Spleen (tissue), 11 donors: Measurements from ENCODE around the gene E4F1. TPM values are rescaled to one million over a fixed set of nuclear protein-coding genes. Genes with fewer than 3 reads are reported as not detected.

ENCODE experiments used
- DNase-seq: peaks from one replicate; pipeline ENCODE4 v3.0.0-alpha.2; 2020
- H3K27ac ChIP-seq, 8 donors: fragments of 200-600 bp; sonication (generic) in 7 of 8; 1 replicate in 4 of 8; 2 replicates in 4 of 8; pipeline versions ENCODE4 v1.5.0 to v1.8.0; 2016 to 2021; ENCODE audit warnings: inconsistent platforms in 4 of 8, mild to moderate bottlenecking in 4 of 8, moderate library complexity in 1 of 8
- H3K27me3 ChIP-seq, 7 donors: fragments of 200-600 bp; sonication (generic) in 6 of 7; replicated peaks in 1 of 7; 1 replicate in 4 of 7; 2 replicates in 3 of 7; pipeline versions ENCODE4 v1.5.0 to v1.8.0; 2016 to 2021; ENCODE audit warnings: inconsistent platforms in 3 of 7, mild to moderate bottlenecking in 1 of 7
- H3K36me3 ChIP-seq, 6 donors: fragments of 200-600 bp; sonication (generic) in 5 of 6; 1 replicate in 4 of 6; 2 replicates in 2 of 6; pipeline versions ENCODE4 v1.5.0 to v1.8.0; 2016 to 2021; ENCODE audit warnings: inconsistent platforms in 2 of 6
- H3K4me1 ChIP-seq, 6 donors: fragments of 200-600 bp; sonication (generic) in 5 of 6; 1 replicate in 3 of 6; 2 replicates in 3 of 6; pipeline versions ENCODE4 v1.5.0 to v1.8.0; 2016 to 2021; ENCODE audit warnings: inconsistent platforms in 3 of 6
- H3K4me3 ChIP-seq, 8 donors: fragments of 200-600 bp; sonication (generic) in 7 of 8; 1 replicate in 4 of 8; 2 replicates in 4 of 8; pipeline versions ENCODE4 v1.5.0 to v1.8.0; 2016 to 2021; ENCODE audit warnings: inconsistent platforms in 4 of 8, mild to moderate bottlenecking in 4 of 8, moderate library complexity in 2 of 8
- H3K9me3 ChIP-seq, 8 donors: fragments of 200-600 bp; sonication (generic) in 7 of 8; 1 replicate in 4 of 8; 2 replicates in 4 of 8; pipeline versions ENCODE4 v1.5.0 to v1.8.0; 2016 to 2021; ENCODE audit warnings: inconsistent platforms in 4 of 8
- POLR2A ChIP-seq, 3 donors: fragments of 450-650 bp; IDR thresholded peaks; one replicate each; pipeline ENCODE4 v1.5.1; 2017; ENCODE audit warnings: antibody characterized with exemption in 3 of 3, mild to moderate bottlenecking in 1 of 3
- POLR2AphosphoS5 ChIP-seq, 3 donors: sonication (generic); formaldehyde crosslinking; IDR thresholded peaks; one replicate each; pipeline ENCODE4 v1.5.1; 2017; ENCODE audit warnings: antibody characterized with exemption in 3 of 3
- WGBS, 5 donors: extraction: QIAGEN DNeasy Blood & Tissue Kit in 3 of 5; methylation state at CpG; one replicate each; pipeline versions ENCODE4 v1.1.5 to v1.1.7; 2013 to 2018; 5-methylcytosine and 5-hydroxymethylcytosine counted together
- intact Hi-C: fragments of 100-400 bp; cut with DNase I; formaldehyde crosslinking; loops from one replicate; pipeline ENCODE4 v1.15.0; 2023; ENCODE audit warnings: low total_unique reads
- polyA plus RNA-seq, 3 donors: library from polyadenylated mRNA; stranded (reverse); fragments of 200-250 nt; gene quantifications; one replicate each; pipeline ENCODE4 v1.2.1, GENCODE V29; 2013
- total RNA-seq, 7 donors: library from RNA; depleted of rRNA in 3 of 7; stranded (reverse); fragments of >200 nt in 3 of 7; fragmentation: NEBNext Ultra II Directional in 4 of 7; extraction: Animal tissue kit (Norgen Biotek cat#: 25700) in 4 of 7; gene quantifications; one replicate each; pipeline versions ENCODE4 v1.1.0 to v1.2.1, GENCODE V29; 2016 to 2021
- TF ChIP-seq, protein P1 (sequence below), 11 experiments: fragments of 200-600 bp in 7 of 11; fragments of 450-650 bp in 4 of 11; sonication (generic) in 4 of 11; IDR thresholded peaks in 8 of 11; conservative IDR thresholded peaks in 3 of 11; 1 replicate in 7 of 11; 2 replicates in 4 of 11; pipeline versions ENCODE4 v1.4.0 to v1.8.0; 2016 to 2021; ENCODE audit warnings: antibody characterized with exemption in 11 of 11, inconsistent platforms in 4 of 11, mild to moderate bottlenecking in 1 of 11
- donor health status: healthy with polysubstance abuse.
- donor health status: DM: no; HTN: no; CAD: no; lungs with moderate emphysema.
- donor health status: DM: no; HTN: no; CAD: no.
- donor health status: Bipolar disorder and iron deficiency.
- donor health status: healthy.
- donor health status: DM: no; HTN: no; CAD: no.
- donor health status: DM: yes; HTN: yes; CAD: no.

E4F1 gene
- total and polyA plus RNA-seq, 10 donors: 20.8 to 41.4 (median 29.1) TPM

DNA sequence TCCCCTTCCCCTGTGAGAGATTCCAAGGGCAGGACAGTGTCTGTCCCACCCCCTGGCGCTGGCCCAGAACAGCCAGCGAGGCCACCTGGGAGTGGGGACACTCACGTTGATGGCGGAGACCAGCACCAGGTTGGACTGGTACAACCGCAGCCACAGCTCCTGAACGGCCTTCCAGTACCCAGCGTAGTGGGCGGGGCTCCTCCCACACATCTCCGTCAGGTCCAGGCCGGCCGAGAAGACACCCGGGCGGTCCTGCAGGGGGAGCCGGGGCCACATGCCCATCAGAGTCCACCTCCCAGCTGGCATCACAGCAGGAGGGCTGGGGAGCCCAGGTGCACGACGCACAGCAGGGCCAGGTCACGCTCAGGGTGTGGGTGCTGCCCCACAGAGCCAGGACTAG, 20.9 kb downstream of the E4F1 start:
- Histone ChIP-seq H3K27ac (no peak overlapping the region), H3K36me3 (peaks cover 0 to 78% (median 46%) of the 10 kb centered on the region in 6 donors), H3K4me3 (no peak overlapping the region), H3K9me3 (no peaks in the 10 kb centered on the region), H3K27me3 (no peaks in the 10 kb centered on the region), H3K4me1 (peaks cover 0 to 21% (median under 1%) of the 10 kb centered on the region in 6 donors)
- 85 to 90% (median 88%) methylated on average over 9 to 17 of the region's 17 CpGs for WGBS, 5 donors
- DNase-seq: no peak
- intact Hi-C loops: no loop called here
- TF ChIP-seq POLR2AphosphoS5 (IDR thresholded peaks at IDR 0.05): no peak
- no peak for TF ChIP-seq POLR2A (IDR thresholded peaks at IDR 0.05)
- TF ChIP-seq, protein P1, sequence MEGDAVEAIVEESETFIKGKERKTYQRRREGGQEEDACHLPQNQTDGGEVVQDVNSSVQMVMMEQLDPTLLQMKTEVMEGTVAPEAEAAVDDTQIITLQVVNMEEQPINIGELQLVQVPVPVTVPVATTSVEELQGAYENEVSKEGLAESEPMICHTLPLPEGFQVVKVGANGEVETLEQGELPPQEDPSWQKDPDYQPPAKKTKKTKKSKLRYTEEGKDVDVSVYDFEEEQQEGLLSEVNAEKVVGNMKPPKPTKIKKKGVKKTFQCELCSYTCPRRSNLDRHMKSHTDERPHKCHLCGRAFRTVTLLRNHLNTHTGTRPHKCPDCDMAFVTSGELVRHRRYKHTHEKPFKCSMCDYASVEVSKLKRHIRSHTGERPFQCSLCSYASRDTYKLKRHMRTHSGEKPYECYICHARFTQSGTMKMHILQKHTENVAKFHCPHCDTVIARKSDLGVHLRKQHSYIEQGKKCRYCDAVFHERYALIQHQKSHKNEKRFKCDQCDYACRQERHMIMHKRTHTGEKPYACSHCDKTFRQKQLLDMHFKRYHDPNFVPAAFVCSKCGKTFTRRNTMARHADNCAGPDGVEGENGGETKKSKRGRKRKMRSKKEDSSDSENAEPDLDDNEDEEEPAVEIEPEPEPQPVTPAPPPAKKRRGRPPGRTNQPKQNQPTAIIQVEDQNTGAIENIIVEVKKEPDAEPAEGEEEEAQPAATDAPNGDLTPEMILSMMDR (IDR thresholded peaks at IDR 0.05 in 8 of 11, conservative IDR thresholded peaks at IDR 0.05 in 3 of 11): no peak

DNA sequence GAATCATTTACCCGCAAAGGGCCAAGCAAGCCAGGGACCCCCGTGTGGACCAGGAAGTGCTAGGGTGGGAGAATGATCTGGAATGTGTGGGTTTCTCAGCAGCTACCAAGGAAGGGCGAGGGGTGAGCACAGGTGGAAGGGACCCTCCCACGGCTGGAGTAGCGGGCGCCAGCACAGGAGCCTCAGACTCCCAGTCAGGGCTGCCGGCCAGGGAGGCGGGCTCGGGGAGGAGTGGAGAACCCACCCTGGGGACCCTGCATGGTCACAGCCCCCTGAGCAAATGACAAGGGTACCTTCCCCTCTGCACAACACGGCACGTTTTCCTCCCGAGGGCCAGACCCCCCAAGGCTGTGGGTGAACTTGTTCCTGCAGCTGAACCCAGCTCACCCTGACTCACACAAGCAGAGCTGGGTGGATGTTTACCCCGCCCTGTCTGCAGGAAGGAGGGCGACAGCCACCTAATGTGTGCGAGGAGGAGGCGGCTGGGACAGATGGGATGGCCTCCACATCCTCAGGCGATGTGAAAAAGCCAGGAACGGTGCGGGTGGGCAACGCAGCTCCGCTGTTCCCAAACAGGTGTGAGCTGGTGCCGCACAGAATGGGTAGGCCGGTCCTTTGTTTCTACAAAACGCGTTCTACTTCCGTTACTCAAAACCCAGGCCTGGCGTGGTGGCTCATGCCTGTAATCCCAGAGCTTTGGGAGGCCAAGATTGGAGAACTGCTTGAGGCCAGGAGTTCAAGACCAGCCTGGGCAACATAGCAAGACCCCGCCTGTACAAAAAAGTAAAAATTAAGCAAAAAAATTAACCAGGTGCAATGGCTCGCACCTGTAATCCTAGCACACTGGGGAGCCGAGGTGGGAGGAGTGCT, 21.8 kb downstream of the E4F1 start:
- DNase-seq: no peak
- TF ChIP-seq, protein P1 (IDR thresholded peaks at IDR 0.05 in 8 of 11, conservative IDR thresholded peaks at IDR 0.05 in 3 of 11): no peak
- TF ChIP-seq POLR2A (IDR thresholded peaks at IDR 0.05): no peak
- TF ChIP-seq POLR2AphosphoS5 (IDR thresholded peaks at IDR 0.05): no peak
- Histone ChIP-seq H3K27ac (no peak overlapping the region), H3K9me3 (no peaks in the 10 kb centered on the region), H3K27me3 (no peaks in the 10 kb centered on the region), H3K4me3 (no peak overlapping the region), H3K36me3 (peaks cover 0 to 70% (median 46%) of the 10 kb centered on the region in 6 donors), H3K4me1 (peaks cover 2 to 29% (median 7%) of the 10 kb centered on the region in 6 donors)
- intact Hi-C loops: no loop called here
- WGBS, 5 donors: 93 to 96% (median 94%) methylated on average over 30 of the region's 30 CpGs

DNA sequence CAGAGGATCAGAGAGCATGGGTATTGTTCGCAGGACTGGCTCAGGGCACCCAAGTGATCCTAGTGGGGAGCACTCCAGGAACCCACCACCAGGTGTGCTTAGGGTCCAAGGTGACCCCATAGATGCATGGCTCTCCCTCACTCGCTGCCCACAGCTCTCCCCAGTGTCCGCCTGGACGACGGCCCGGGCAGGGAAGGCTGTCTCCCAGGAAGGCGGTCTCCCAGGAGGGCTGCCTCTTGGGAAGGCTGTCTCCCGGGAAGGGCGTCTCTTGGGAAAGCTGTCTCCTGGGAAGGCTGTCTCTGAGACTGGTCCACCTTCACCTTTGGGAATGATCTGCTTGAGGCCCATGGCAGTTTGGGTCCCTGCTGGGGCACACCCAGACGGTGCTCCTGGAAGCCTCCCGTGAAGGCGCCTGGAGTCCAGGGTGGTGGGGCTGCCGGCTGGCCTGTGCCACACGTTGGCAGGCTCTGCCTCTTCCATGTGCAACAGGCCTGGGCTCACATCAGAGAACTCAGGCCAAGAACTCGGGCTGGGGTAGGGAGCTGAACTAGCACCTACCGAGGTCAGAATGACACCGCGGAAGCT, 23.0 kb downstream of the E4F1 start:
- no peaks in the 10 kb centered on the region for H3K27me3 ChIP-seq
- H3K36me3 ChIP-seq: peaks cover 0 to 57% (median 44%) of the 10 kb centered on the region in 6 donors
- intact Hi-C loops: no loop called here
- H3K27ac ChIP-seq: no peak overlapping the region
- no peak for DNase-seq
- peaks cover 9 to 38% (median 15%) of the 10 kb centered on the region in 6 donors for H3K4me1 ChIP-seq
- H3K9me3 ChIP-seq: no peaks in the 10 kb centered on the region
- TF ChIP-seq POLR2A (IDR thresholded peaks at IDR 0.05) (no peak), POLR2AphosphoS5 (IDR thresholded peaks at IDR 0.05) (no peak)
- TF ChIP-seq, protein P1 (IDR thresholded peaks at IDR 0.05 in 8 of 11, conservative IDR thresholded peaks at IDR 0.05 in 3 of 11): no peak
- 87 to 96% (median 95%) methylated on average over 10 to 18 of the region's 18 CpGs for WGBS, 5 donors
- H3K4me3 ChIP-seq: no peak overlapping the region
